ENCODE measurements around the gene MYO16.

DNA sequence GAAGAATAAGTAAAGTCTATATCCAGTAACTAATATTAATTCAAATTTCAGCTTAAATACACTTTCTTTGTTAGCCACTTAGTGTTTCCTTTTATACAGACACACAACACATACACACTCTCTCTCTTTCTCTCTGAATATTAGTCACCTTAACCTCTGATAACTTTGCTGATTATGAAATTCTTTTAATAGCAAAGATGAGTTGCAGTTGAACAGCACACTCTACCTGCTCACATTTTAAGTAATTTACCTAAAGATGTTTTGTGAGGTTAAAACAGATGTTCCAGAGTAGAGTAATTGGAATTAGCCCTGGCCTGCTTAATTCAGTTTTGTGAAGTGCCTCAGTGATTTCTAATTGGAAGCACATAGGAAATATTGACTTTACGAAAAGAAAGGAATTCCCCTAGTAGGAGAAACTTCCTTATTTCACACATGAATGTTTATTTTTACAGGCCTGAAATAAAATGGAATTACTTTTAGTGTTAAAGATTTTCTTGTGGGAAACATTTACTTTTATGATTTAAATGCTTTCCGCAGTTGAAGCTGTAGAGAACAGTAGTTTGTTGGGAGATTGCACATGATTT, 184.3 kb downstream of the MYO16 start:
- no peak for TF ChIP-seq POLR2A (IDR thresholded peaks at IDR 0.05)
- TF ChIP-seq, protein P1, sequence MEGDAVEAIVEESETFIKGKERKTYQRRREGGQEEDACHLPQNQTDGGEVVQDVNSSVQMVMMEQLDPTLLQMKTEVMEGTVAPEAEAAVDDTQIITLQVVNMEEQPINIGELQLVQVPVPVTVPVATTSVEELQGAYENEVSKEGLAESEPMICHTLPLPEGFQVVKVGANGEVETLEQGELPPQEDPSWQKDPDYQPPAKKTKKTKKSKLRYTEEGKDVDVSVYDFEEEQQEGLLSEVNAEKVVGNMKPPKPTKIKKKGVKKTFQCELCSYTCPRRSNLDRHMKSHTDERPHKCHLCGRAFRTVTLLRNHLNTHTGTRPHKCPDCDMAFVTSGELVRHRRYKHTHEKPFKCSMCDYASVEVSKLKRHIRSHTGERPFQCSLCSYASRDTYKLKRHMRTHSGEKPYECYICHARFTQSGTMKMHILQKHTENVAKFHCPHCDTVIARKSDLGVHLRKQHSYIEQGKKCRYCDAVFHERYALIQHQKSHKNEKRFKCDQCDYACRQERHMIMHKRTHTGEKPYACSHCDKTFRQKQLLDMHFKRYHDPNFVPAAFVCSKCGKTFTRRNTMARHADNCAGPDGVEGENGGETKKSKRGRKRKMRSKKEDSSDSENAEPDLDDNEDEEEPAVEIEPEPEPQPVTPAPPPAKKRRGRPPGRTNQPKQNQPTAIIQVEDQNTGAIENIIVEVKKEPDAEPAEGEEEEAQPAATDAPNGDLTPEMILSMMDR (IDR thresholded peaks at IDR 0.05), result no peak
